CD4-positive, alpha-beta T cell treated with Interleukin-2 at 100 ng/mL for 4 hours (primary cell): Measurements from ENCODE around the gene CFAP221.

Experiments
- DNase-seq: peaks from one replicate; pipeline ENCODE4 v3.0.0-alpha.2; 2020; ENCODE audit warnings: low spot score

Gene CFAP221

GRCh38 chr2:119645173-119645855 is 101.1 kb downstream of the CFAP221 start:
- no peak for DNase-seq

GRCh38 chr2:119646149-119646548 is 101.9 kb downstream of the CFAP221 start:
- DNase-seq: no peak

- DNase-seq: no peak
These were observed 103.4 kb downstream of the CFAP221 start for GRCh38 chr2:119647440-119648169.

GRCh38 chr2:119649364-119649917 is 105.2 kb downstream of the CFAP221 start:
- no peak for DNase-seq

GRCh38 chr2:119650206-119650605 is 106.0 kb downstream of the CFAP221 start:
- DNase-seq: no peak

GRCh38 chr2:119650846-119651370 is 106.7 kb downstream of the CFAP221 start:
- DNase-seq: no peak

- no peak for DNase-seq
These were observed 113.4 kb downstream of the CFAP221 start for GRCh38 chr2:119657466-119658145.

GRCh38 chr2:119659601-119660342 is 115.5 kb downstream of the CFAP221 start:
- DNase-seq: peak; percentile 45

- DNase-seq: no peak
These were observed 116.1 kb downstream of the CFAP221 start for GRCh38 chr2:119660343-119660658.

- no peak for DNase-seq
These were observed 118.0 kb downstream of the CFAP221 start for GRCh38 chr2:119662297-119662696.

GRCh38 chr2:119668546-119668945 is 124.3 kb downstream of the CFAP221 start:
- DNase-seq: no peak

GRCh38 chr2:119671016-119671415 is 126.8 kb downstream of the CFAP221 start:
- DNase-seq: no peak

- no peak for DNase-seq
These were observed 127.5 kb downstream of the CFAP221 start for GRCh38 chr2:119671752-119672151.

- no peak for DNase-seq
These were observed 128.1 kb downstream of the CFAP221 start for GRCh38 chr2:119672161-119672862.

GRCh38 chr2:119673796-119674195 is 129.5 kb downstream of the CFAP221 start:
- DNase-seq: no peak

GRCh38 chr2:119674711-119675500 is 130.7 kb downstream of the CFAP221 start:
- no peak for DNase-seq

- peak; percentile 9 for DNase-seq
These were observed 133.9 kb downstream of the CFAP221 start for GRCh38 chr2:119678021-119678656.

- no peak for DNase-seq
These were observed 135.2 kb downstream of the CFAP221 start for GRCh38 chr2:119679526-119679837.

GRCh38 chr2:119679846-119680245 is 135.6 kb downstream of the CFAP221 start:
- no peak for DNase-seq
